Measurements from ENCODE around the gene MDFI.

GRCh38 chr6:41652866-41653652, 14.8 kb downstream of the MDFI start:
- no peak for TF ChIP-seq CTCF (conservative IDR thresholded peaks at IDR 0.05; ENCODE audit: low read depth, low read length)
- no peak for TF ChIP-seq EZH2 (IDR thresholded peaks at IDR 0.05; ENCODE audit: low read length, unreplicated experiment)

Measured in PC-3 (cell line).